ENCODE results near the gene TMCC3. TPM values are rescaled to one million over a fixed set of nuclear protein-coding genes. Genes with fewer than 3 reads are reported as not detected.

Gene TMCC3, protein sequence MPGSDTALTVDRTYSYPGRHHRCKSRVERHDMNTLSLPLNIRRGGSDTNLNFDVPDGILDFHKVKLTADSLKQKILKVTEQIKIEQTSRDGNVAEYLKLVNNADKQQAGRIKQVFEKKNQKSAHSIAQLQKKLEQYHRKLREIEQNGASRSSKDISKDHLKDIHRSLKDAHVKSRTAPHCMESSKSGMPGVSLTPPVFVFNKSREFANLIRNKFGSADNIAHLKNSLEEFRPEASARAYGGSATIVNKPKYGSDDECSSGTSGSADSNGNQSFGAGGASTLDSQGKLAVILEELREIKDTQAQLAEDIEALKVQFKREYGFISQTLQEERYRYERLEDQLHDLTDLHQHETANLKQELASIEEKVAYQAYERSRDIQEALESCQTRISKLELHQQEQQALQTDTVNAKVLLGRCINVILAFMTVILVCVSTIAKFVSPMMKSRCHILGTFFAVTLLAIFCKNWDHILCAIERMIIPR
- total RNA-seq (1 to 10 TPM; 1.1 to 8.2 (median 2.9) TPM), polyA plus RNA-seq (1 to 10 TPM in 1 of 2 donors, under 1 TPM in 1; 0.69 to 4.0 TPM)
- long read RNA-seq, donor 1, full-length matches to known transcripts: 1 of 2 reads
- long read RNA-seq, donor 1, partial matches to known transcripts: 0 of 2 reads
- long read RNA-seq, donor 1, other reads (novel, unspliced or antisense): 1 of 2 reads
- long read RNA-seq, donor 2, full-length matches to known transcripts: 3 of 3 reads
- long read RNA-seq, donor 2, partial matches to known transcripts: 0 of 3 reads
- long read RNA-seq, donor 2, other reads (novel, unspliced or antisense): 0 of 3 reads
- long read RNA-seq, donor 3: 0 reads

DNA sequence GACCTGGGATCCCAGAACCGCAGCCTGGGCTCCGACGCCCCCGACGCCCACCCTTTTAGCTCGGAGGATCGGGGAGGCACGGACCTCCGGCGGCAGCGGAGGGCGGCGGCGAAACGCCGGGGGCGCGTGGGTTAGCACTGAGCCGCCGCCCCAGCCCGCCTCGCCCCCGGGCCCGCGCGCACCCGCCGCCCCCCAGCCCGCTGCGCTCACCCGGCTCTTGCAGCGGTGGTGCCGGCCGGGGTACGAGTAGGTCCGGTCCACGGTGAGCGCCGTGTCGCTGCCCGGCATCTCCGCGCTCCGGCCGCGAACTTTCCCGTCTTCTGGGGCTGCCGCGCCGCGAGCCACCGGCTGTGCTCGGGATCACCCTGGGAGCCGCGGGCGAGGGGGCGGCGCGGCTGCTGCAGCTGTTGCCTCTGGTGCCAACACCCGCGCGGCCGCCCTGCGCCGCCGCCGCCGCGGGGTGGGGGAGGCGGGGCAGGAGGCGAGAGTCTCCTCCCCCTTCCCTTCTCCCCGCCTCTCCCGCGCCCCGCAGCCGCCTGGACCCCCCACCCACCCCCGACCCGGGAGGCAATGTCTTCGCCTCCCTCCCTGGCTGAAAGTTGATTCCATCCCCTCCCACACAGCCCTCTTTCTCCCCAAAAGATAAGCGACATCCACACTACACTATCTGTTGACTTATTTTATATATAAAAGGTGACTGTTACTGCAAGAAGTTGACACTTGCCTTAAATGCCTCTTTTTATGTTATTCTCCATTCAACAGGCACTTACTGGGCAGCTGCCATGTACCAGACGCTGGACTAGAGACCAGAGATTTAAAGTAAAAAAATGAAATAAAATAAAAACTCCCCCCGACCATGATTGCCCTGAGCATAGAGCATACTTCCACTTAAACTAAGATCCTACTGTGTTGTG is at the start of gene TMCC3:
Gene TMCC3 (minus strand): TSS at position 415 of the 914 bp plus-strand sequence. CDS start 127 bp downstream, at position 288.
- H3K36me3 ChIP-seq: no peaks in the 10 kb centered on the region
- no peaks in the 10 kb centered on the region for H3K9me3 ChIP-seq
- H3K4me1 ChIP-seq: peaks cover 0 to 17% (median 1%) of the 10 kb centered on the region in 12 donors
- intact Hi-C loops (cut with DNase I): loop anchor here in 2 of 10 donors (5.0 to 10.0 kb wide), 2 partner anchors 63 to 96 kb away; no protein-coding TSS in a partner anchor
- ATAC-seq (peak; percentile 52 to 93 (median 82)), DNase-seq (peak; percentile 48 to 77 (median 61))
- peak within 1 kb of the TSS; percentile 58 to 90 (median 73) for H3K4me3 ChIP-seq
- peak within 1 kb of the TSS; percentile 33 to 78 (median 68) for H3K27ac ChIP-seq
- 2 to 10% (median 3%) methylated on average over 9 to 82 of the region's 82 CpGs for WGBS, 4 donors
- H3K27me3 ChIP-seq: peaks cover 0 to 7% (median 0%) of the 10 kb centered on the region in 9 donors
- peak in 1 of 2 donors; percentile 25 for TF ChIP-seq POLR2A (IDR thresholded peaks at IDR 0.05)
- TF ChIP-seq, protein P1, sequence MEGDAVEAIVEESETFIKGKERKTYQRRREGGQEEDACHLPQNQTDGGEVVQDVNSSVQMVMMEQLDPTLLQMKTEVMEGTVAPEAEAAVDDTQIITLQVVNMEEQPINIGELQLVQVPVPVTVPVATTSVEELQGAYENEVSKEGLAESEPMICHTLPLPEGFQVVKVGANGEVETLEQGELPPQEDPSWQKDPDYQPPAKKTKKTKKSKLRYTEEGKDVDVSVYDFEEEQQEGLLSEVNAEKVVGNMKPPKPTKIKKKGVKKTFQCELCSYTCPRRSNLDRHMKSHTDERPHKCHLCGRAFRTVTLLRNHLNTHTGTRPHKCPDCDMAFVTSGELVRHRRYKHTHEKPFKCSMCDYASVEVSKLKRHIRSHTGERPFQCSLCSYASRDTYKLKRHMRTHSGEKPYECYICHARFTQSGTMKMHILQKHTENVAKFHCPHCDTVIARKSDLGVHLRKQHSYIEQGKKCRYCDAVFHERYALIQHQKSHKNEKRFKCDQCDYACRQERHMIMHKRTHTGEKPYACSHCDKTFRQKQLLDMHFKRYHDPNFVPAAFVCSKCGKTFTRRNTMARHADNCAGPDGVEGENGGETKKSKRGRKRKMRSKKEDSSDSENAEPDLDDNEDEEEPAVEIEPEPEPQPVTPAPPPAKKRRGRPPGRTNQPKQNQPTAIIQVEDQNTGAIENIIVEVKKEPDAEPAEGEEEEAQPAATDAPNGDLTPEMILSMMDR (IDR thresholded peaks at IDR 0.05): peak in 2 of 12 donors; percentile 1 to 2

DNA sequence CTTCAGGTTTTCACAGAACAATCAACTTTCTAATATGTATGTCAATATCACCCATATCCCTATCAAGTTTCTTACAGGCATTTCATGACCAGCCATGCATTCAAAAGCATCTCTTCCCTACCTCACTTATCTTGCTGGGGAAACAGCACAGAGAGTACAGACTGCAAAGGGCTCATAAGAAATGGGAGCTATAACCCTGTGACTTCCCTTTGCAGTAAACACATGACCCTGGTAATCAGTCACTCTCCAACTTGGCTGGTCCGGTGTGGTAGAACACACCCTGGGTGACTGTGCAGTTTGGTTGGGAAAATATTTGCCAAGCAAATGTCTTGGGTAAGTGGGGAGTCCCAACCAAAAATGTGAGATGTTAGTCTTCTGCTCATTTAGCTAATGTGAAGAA is 49.4 kb upstream of the TMCC3 start:
- no peaks in the 10 kb centered on the region for H3K36me3 ChIP-seq
- H3K27ac ChIP-seq: no peak overlapping the region
- H3K27me3 ChIP-seq: no peaks in the 10 kb centered on the region
- ATAC-seq (peak in 3 of 4 donors; percentile 26 to 56 (median 50)), DNase-seq (no peak)
- H3K9me3 ChIP-seq: no peaks in the 10 kb centered on the region
- H3K4me3 ChIP-seq: no peak overlapping the region
- H3K4me1 ChIP-seq: peaks cover 0 to 22% (median 7%) of the 10 kb centered on the region in 12 donors
- WGBS, 4 donors: 44 to 79% (median 59%) methylated on average over 1 of the region's 1 CpG
- intact Hi-C loops (cut with DNase I): no loop called here
- TF ChIP-seq, protein P1 (IDR thresholded peaks at IDR 0.05): no peak
- no peak for TF ChIP-seq POLR2A (IDR thresholded peaks at IDR 0.05)

DNA sequence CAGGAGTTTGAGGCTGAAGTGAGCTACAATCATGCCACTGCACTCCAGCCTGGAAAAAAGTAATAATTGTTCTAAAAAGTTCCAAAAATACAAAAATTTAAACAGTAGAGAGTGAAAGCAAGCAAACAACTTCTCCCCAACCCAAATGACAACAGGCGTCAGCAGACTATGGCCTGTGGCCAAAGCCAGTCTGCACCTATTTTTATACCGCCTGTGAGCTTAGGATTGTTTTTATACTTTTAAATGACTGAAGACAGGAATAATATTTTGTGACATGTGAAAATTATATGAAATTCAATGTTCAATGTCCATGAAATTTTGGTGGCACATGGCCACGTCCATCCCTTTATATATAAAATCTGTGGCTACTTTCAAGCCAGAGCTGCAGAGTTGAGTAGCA is 48.2 kb upstream of the TMCC3 start:
- intact Hi-C loops (cut with DNase I): no loop called here
- peak in 1 of 4 donors; percentile 65 for ATAC-seq
- Histone ChIP-seq H3K27ac (peak overlapping the region in 2 of 12 donors; percentile 6), H3K27me3 (no peaks in the 10 kb centered on the region), H3K4me3 (no peak overlapping the region), H3K4me1 (peaks cover 0 to 15% (median 0%) of the 10 kb centered on the region in 12 donors), H3K36me3 (no peaks in the 10 kb centered on the region), H3K9me3 (no peaks in the 10 kb centered on the region)
- TF ChIP-seq, protein P1 (IDR thresholded peaks at IDR 0.05): no peak
- TF ChIP-seq POLR2A (IDR thresholded peaks at IDR 0.05): no peak
- 37 to 58% (median 44%) methylated on average over 3 of the region's 3 CpGs for WGBS, 4 donors
- peak in 1 of 5 donors; percentile 31 for DNase-seq
